ENCODE data around the gene ARMC6. TPM values are rescaled to one million over a fixed set of nuclear protein-coding genes. Genes with fewer than 3 reads are reported as not detected.

The ARMC6 gene
- total and polyA plus RNA-seq, 5 experiments from 2014 or later: 18.1 to 42.4 (median 29.5) TPM

Other genes with a start within 250 kb of the ARMC6 start
- gene COMP, start 242.3 kb upstream of the ARMC6 start, total RNA-seq: not detected
- gene COMP, start 242.3 kb upstream of the ARMC6 start, polyA plus RNA-seq: not detected
- gene UPF1, start 201.6 kb upstream of the ARMC6 start, total RNA-seq: 100 to 1,000 TPM; 109 to 112 TPM
- gene UPF1, start 201.6 kb upstream of the ARMC6 start, polyA plus RNA-seq: 10 to 100 TPM in 1 of 3 donors, 1 to 10 TPM in 2; 7.5 to 28.4 (median 9.5) TPM
- gene CERS1, start 137.4 kb upstream of the ARMC6 start, total RNA-seq: not detected
- gene CERS1, start 137.4 kb upstream of the ARMC6 start, polyA plus RNA-seq: not detected
- gene COPE, start 114.2 kb upstream of the ARMC6 start, total RNA-seq: 100 to 1,000 TPM; 145 to 149 TPM
- gene COPE, start 114.2 kb upstream of the ARMC6 start, polyA plus RNA-seq: 100 to 1,000 TPM; 224 to 259 (median 235) TPM
- 10 to 100 TPM; 39.4 to 46.4 TPM for gene DDX49, start 113.9 kb upstream of the ARMC6 start, total RNA-seq
- 10 to 100 TPM; 21.7 to 37.5 (median 24.7) TPM for gene DDX49, start 113.9 kb upstream of the ARMC6 start, polyA plus RNA-seq
- under 1 TPM in 1 of 2 experiments, not detected in 1; 0.55 TPM for gene HOMER3, start 92.4 kb upstream of the ARMC6 start, total RNA-seq
- not detected for gene HOMER3, start 92.4 kb upstream of the ARMC6 start, polyA plus RNA-seq
- gene SUGP2, start 86 bp upstream of the ARMC6 start, total RNA-seq: 100 to 1,000 TPM; 128 to 136 TPM
- gene SUGP2, start 86 bp upstream of the ARMC6 start, polyA plus RNA-seq: 1 to 10 TPM; 7.4 to 8.2 (median 7.5) TPM
- gene SLC25A42, start 30.4 kb downstream of the ARMC6 start, total RNA-seq: 10 to 100 TPM; 32.0 to 33.6 TPM
- 10 to 100 TPM in 1 of 3 donors, 1 to 10 TPM in 2; 6.2 to 14.5 (median 8.4) TPM for gene SLC25A42, start 30.4 kb downstream of the ARMC6 start, polyA plus RNA-seq
- 10 to 100 TPM; 28.3 to 31.3 TPM for gene TMEM161A, start 104.9 kb downstream of the ARMC6 start, total RNA-seq
- gene TMEM161A, start 104.9 kb downstream of the ARMC6 start, polyA plus RNA-seq: 10 to 100 TPM; 20.1 to 21.8 (median 21.1) TPM
- 1 to 10 TPM; 3.6 to 3.9 TPM for gene MEF2B, start 136.7 kb downstream of the ARMC6 start, total RNA-seq
- under 1 TPM in 1 of 3 donors, not detected in 2; 0.14 TPM for gene MEF2B, start 136.7 kb downstream of the ARMC6 start, polyA plus RNA-seq
- gene BORCS8, start 158.5 kb downstream of the ARMC6 start, total RNA-seq: 10 to 100 TPM; 33.5 to 34.2 TPM
- 10 to 100 TPM; 18.2 to 23.6 (median 18.2) TPM for gene BORCS8, start 158.5 kb downstream of the ARMC6 start, polyA plus RNA-seq
- gene RFXANK, start 158.7 kb downstream of the ARMC6 start, total RNA-seq: 10 to 100 TPM; 72.9 to 81.5 TPM
- gene RFXANK, start 158.7 kb downstream of the ARMC6 start, polyA plus RNA-seq: 100 to 1,000 TPM in 1 of 3 donors, 10 to 100 TPM in 2; 79.3 to 101 (median 86.9) TPM
- 10 to 100 TPM; 26.0 to 31.8 TPM for gene NR2C2AP, start 169.8 kb downstream of the ARMC6 start, total RNA-seq
- gene NR2C2AP, start 169.8 kb downstream of the ARMC6 start, polyA plus RNA-seq: 10 to 100 TPM; 23.7 to 37.8 (median 31.9) TPM
- not detected for gene NCAN, start 178.4 kb downstream of the ARMC6 start, total RNA-seq
- gene NCAN, start 178.4 kb downstream of the ARMC6 start, polyA plus RNA-seq: not detected
- gene TM6SF2, start 239.7 kb downstream of the ARMC6 start, total RNA-seq: not detected
- not detected for gene TM6SF2, start 239.7 kb downstream of the ARMC6 start, polyA plus RNA-seq